GM18505 (cell line): ENCODE data around the gene UHRF2.
"Not testable (repeated sequence)": the region's sequence is repeated elsewhere in the genome, so short reads cannot be mapped to it uniquely, and the experiment has no call there.

Experiments
- ATAC-seq: cut with Tn5 transposase; IDR thresholded peaks from one replicate; pipeline ENCODE4 v1.9.1; 2021; ENCODE audit not compliant: unreplicated experiment
- POLR2A ChIP-seq: IDR thresholded peaks from 4 replicates; pipeline ENCODE4 v1.6.1; 2011; ENCODE audit warnings: borderline replicate concordance; ENCODE audit not compliant: insufficient read depth, insufficient read length; ENCODE audit errors: extremely low read depth

Gene UHRF2

DNA sequence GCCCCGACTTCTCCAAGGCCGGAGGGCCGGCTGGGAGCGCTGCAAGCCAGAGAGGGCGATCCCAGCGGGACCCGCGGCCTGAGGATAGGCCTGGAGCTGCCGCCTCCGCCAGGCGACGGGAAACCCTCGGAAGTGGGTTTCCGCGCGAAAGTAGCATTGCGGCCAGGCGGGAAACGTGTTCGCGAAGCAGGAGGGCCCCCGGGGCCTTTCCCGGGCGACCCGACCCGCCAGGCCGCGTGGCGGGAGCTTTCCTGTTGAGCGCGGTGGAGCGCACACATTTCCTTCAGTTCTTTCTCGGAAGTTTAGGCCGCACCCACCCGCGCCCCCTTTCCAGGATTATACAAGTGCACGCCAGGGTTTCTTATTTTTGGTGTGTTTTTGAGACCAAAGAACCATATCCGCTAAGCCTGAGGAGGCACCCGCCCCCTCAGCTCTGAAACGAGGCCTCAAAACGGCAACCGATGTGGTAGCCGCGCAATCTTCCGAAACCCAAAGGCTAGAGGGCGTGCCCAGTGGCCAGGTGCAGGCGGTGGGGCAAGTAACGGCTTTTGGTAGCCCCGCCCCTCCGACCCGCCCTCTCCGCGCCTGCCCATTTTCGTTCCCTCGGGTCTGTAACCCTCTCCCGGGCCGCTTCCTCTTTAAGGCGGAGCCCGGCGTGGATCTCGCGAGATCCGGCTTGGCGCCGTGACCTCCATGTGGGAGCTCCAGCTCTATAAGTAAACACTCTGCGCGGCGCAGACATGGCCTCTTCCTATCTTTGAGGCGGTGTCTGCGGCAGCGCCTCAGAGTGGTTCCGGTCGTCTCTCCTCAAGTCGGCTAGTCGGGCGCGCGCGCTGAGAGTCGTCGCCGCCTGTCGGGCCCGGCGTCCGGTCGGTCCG, at the start of gene UHRF2:
TSS of gene UHRF2 (plus strand) at position 713 of the 878 bp plus-strand sequence. CDS start 292 bp downstream, outside the sequence.
- TF ChIP-seq POLR2A = peak; percentile 98

GRCh38 chr9:6367128-6367890, 45.7 kb upstream of the UHRF2 start:
- ATAC-seq = no peak
- no peak for TF ChIP-seq POLR2A

More for the DNA sequence above, at the start of gene UHRF2:
- peak; percentile 83 for ATAC-seq

DNA sequence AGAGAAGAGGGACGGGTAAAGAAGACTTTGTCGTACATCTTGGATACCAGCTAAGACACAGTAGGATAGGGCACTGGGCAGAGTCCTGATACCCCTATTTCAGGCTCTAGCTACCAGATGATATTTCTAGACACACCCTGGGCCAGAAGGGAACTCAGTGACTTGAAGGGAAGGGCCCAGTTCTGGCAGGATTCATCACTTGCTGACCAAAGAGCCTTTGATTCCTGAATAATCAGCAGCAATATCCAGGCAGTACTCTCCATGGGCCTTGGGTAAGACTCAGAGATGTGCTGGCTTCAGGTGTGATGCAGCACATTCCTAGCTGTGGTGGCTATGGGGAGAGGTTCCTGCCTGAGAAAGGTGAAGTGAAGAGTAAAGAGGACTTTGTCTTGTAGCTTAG, 44.2 kb upstream of the UHRF2 start:
- no peak for TF ChIP-seq POLR2A
- no peak for ATAC-seq

DNA sequence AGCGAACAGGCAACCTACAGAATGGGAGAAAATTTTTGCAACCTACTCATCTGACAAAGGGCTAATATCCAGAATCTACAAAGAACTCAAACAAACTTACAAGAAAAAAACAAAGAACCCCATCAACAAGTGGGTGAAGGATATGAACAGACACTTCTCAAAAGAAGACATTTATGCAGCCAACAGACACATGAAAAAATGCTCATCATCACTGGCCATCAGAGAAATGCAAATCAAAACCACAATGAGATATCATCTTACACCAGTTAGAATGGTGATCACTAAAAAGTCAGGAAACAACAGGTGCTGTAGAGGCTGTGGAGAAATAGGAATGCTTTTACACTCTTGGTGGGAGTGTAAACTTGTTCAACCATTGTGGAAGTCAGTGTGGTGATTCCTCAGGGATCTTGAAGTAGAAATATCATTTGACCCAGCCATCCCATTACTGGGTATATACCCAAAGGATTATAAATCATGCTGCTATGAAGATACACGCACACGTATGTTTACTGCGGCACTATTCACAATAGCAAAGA, 31.5 kb upstream of the UHRF2 start:
- ATAC-seq = not testable (repeated sequence)

GRCh38 chr9:6382681-6383080, 30.3 kb upstream of the UHRF2 start:
- ATAC-seq = no peak
- TF ChIP-seq POLR2A = no peak

DNA sequence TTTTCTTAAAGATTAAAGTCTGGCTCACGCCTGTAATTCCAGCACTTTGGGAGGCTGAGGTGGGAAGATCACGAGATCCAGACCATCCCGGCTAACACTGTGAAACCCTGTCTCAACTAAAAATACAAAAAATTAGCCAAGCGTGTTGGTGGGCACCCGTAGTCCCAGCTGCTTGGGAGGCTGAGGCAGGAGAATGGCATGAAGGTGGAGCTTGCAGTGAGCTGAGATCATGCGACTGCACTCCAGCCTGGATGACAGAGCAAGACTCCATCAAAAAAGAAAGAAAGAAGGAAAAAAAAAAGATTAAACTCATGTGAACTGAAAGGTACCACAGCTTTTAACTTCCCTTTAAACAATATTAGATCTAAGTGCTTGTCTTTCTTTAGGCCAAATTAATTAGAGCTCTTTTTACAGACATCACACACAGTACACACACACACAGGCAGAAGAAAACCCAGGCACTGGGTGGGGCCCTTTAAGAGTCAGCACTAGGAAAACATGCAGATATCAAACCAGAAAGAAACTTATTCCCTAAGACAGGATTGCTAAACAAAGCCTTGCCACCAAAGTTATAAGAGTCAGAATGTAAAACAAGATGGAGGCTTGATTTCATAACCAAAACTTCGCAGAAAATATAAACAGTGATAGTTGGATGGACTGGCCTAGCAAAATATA, 29.3 kb upstream of the UHRF2 start:
- no peak for TF ChIP-seq POLR2A
- no peak for ATAC-seq

GRCh38 chr9:6384732-6385131, 28.3 kb upstream of the UHRF2 start:
- no peak for ATAC-seq
- no peak for TF ChIP-seq POLR2A

DNA sequence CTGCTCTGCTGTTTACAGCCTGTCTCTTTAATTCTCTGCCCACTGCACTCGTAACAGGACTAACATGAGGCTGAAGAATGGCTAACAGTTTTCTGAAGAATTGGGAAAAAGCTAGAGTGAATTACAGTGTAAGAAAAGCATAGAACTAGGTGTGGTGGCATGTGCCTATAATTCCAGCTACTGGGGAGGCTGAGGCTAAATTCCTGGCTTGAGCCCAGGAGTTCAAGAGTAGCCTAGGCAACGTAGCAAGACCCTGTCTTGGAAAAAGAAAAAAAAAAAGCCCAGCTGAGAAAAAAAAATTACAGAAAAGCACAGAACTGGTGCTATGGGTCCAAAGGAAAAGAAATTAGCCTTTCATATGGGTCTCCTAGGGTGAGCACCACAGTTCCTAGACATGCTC, 13.9 kb upstream of the UHRF2 start:
- ATAC-seq = no peak
- no peak for TF ChIP-seq POLR2A

DNA sequence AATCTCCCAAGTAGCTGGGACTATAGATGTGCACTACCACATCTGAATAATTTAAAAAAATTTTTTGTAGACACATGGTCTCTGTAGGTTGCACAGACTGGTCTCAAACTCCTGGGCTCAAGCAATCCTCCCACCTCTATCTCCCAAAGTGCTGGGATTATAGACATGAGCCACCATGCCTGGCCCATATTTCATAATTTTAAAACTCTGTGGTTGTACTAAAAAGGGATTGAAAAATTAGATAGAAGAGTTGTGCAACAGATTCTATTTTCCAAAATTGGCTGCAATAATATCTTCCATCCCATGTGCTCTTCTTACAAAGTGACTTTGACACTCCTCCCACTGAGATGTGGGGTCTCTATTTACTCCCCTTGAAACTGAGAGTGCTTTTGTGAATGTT, 7.6 kb upstream of the UHRF2 start:
- no peak for ATAC-seq
- no peak for TF ChIP-seq POLR2A

DNA sequence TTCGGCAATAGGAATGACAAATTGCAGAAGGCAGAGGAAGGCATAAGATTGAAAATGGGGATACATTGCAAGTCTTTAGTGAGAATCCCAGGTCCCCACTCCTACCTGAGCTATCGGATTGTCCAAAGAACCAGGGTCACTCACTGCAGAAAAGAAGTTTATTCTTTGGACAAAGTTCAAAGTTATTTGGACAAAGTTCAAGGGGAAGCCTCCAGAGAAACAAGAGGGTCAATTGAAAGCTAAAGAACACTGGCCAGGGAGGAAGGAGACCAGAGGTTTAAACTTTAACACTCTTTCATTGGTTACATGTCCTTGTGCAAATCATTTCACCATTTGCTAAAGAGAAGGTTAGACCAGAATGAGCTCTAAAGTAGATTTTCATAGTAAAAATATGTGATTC, 5.2 kb upstream of the UHRF2 start:
- TF ChIP-seq POLR2A = no peak
- ATAC-seq = no peak

DNA sequence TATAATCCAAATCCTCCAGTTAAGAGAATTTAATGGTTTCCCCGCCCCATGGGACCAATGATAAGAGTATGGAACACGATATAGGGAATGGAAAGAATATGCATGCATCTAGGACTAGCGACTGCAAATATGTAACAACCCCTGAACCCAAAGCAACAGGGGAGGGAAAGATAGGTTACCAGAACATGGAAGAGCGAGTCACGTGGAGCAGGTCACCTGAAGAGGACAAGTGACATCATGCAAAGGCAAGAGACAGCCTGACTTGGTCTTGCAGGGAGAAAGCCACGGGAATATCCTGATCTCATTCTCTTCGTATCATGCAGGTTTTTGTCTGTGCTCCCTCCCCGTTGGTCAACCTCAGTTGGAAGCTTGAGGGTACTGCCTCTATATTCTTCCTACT, 4.7 kb upstream of the UHRF2 start:
- TF ChIP-seq POLR2A = no peak
- ATAC-seq = no peak

DNA sequence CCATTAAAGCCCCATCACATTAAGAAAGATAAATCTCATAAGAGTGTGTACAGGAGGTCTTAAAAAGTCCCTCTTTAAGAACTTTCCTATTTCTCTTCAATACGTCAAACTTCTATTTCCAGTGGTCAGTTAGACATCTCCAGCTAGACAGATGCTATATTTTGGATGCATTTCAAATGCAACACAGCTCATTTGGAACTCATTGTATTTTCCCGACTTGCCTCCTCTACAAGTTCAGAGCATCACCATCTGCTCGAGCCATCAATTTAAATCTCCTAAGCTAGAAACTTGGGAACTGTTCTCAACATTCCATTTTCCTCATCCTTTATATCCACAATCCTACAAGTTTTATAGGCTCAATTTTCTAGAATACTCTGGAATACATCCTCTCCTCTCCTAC, 3.2 kb upstream of the UHRF2 start:
- no peak for ATAC-seq
- no peak for TF ChIP-seq POLR2A

GRCh38 chr9:6410633-6411032, 2.4 kb upstream of the UHRF2 start:
- no peak for ATAC-seq
- no peak for TF ChIP-seq POLR2A
